Measurements from ENCODE around the gene DNASE1L1. TPM values are rescaled to one million over a fixed set of nuclear protein-coding genes. Genes with fewer than 3 reads are reported as not detected.

DNASE1L1 gene
- total and polyA plus RNA-seq, 4 donors = 9.3 to 22.1 (median 16.7) TPM

DNA sequence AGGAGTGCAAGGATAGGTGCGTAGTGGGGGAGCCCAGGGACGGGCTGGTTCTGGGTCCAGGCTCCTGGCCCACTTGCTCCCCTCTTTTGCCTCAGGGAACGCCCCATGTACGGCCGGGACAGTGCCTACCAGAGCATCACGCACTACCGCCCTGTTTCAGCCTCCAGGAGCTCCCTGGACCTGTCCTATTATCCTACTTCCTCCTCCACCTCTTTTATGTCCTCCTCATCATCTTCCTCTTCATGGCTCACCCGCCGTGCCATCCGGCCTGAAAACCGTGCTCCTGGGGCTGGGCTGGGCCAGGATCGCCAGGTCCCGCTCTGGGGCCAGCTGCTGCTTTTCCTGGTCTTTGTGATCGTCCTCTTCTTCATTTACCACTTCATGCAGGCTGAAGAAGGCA lies 28.3 kb downstream of the DNASE1L1 start (continued):
- TF ChIP-seq, protein P1, sequence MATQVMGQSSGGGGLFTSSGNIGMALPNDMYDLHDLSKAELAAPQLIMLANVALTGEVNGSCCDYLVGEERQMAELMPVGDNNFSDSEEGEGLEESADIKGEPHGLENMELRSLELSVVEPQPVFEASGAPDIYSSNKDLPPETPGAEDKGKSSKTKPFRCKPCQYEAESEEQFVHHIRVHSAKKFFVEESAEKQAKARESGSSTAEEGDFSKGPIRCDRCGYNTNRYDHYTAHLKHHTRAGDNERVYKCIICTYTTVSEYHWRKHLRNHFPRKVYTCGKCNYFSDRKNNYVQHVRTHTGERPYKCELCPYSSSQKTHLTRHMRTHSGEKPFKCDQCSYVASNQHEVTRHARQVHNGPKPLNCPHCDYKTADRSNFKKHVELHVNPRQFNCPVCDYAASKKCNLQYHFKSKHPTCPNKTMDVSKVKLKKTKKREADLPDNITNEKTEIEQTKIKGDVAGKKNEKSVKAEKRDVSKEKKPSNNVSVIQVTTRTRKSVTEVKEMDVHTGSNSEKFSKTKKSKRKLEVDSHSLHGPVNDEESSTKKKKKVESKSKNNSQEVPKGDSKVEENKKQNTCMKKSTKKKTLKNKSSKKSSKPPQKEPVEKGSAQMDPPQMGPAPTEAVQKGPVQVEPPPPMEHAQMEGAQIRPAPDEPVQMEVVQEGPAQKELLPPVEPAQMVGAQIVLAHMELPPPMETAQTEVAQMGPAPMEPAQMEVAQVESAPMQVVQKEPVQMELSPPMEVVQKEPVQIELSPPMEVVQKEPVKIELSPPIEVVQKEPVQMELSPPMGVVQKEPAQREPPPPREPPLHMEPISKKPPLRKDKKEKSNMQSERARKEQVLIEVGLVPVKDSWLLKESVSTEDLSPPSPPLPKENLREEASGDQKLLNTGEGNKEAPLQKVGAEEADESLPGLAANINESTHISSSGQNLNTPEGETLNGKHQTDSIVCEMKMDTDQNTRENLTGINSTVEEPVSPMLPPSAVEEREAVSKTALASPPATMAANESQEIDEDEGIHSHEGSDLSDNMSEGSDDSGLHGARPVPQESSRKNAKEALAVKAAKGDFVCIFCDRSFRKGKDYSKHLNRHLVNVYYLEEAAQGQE (IDR thresholded peaks at IDR 0.05) = no peak
- TF ChIP-seq HNF4G (IDR thresholded peaks at IDR 0.05) (no peak), RAD21 (IDR thresholded peaks at IDR 0.05) (no peak), RXRA (IDR thresholded peaks at IDR 0.05) (no peak)
- TF ChIP-seq, protein P2, sequence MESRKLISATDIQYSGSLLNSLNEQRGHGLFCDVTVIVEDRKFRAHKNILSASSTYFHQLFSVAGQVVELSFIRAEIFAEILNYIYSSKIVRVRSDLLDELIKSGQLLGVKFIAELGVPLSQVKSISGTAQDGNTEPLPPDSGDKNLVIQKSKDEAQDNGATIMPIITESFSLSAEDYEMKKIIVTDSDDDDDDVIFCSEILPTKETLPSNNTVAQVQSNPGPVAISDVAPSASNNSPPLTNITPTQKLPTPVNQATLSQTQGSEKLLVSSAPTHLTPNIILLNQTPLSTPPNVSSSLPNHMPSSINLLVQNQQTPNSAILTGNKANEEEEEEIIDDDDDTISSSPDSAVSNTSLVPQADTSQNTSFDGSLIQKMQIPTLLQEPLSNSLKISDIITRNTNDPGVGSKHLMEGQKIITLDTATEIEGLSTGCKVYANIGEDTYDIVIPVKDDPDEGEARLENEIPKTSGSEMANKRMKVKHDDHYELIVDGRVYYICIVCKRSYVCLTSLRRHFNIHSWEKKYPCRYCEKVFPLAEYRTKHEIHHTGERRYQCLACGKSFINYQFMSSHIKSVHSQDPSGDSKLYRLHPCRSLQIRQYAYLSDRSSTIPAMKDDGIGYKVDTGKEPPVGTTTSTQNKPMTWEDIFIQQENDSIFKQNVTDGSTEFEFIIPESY (IDR thresholded peaks at IDR 0.05) = no peak

DNA sequence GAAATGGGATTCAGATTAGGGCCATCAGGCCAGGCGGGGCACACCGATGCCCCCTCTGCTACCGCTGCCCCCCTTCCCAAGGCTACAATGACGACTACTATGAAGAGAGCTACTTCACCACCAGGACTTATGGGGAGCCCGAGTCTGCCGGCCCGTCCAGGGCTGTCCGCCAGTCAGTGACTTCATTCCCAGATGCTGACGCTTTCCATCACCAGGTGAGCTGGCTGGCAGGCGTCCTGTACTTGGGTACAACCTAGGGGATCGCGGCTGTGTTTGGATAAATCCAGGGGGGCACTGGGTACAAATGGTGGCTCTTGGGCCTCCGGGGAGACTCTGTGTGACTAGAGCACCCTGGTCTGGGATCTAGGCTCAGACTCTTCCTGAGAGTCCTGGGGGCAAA lies 28.9 kb downstream of the DNASE1L1 start:
- Histone ChIP-seq H3K9me3 (ENCODE audit: control insufficient read depth in 4 of 4, low read length in 3 of 4) (no peaks in the 10 kb centered on the region), H3K27me3 (ENCODE audit: control insufficient read depth in 4 of 4, insufficient read depth in 4 of 4, low read length in 3 of 4) (no peaks in the 10 kb centered on the region), H3K9ac (ENCODE audit: low read depth in 1 of 2, low read length in 2 of 2) (peak overlapping the region; percentile 87 to 91), H3K27ac (ENCODE audit: low read depth in 1 of 2, low read length in 2 of 2) (peak overlapping the region; percentile 96 to 98), H3K4me3 (ENCODE audit: low read depth in 1 of 3, low read length in 3 of 3) (peak overlapping the region; percentile 69 to 78 (median 72)), H3K36me3 (ENCODE audit: control insufficient read depth in 4 of 4, insufficient read depth in 3 of 4, low read depth in 1 of 4, low read length in 3 of 4) (no peaks in the 10 kb centered on the region), H3K4me1 (ENCODE audit: control insufficient read depth in 4 of 4, insufficient read depth in 4 of 4, low read length in 3 of 4) (peaks cover 3 to 11% (median 7%) of the 10 kb centered on the region in 4 donors)
- DNase-seq (ENCODE audit: low spot score) = no peak
- WGBS = 33% methylated on average over 13 of the region's 13 CpGs
- no peak for TF ChIP-seq FOXA1 (IDR thresholded peaks at IDR 0.05)
- TF ChIP-seq FOXA2 (IDR thresholded peaks at IDR 0.05) = no peak
- TF ChIP-seq, protein P2 (IDR thresholded peaks at IDR 0.05) = no peak
- TF ChIP-seq, protein P3, sequence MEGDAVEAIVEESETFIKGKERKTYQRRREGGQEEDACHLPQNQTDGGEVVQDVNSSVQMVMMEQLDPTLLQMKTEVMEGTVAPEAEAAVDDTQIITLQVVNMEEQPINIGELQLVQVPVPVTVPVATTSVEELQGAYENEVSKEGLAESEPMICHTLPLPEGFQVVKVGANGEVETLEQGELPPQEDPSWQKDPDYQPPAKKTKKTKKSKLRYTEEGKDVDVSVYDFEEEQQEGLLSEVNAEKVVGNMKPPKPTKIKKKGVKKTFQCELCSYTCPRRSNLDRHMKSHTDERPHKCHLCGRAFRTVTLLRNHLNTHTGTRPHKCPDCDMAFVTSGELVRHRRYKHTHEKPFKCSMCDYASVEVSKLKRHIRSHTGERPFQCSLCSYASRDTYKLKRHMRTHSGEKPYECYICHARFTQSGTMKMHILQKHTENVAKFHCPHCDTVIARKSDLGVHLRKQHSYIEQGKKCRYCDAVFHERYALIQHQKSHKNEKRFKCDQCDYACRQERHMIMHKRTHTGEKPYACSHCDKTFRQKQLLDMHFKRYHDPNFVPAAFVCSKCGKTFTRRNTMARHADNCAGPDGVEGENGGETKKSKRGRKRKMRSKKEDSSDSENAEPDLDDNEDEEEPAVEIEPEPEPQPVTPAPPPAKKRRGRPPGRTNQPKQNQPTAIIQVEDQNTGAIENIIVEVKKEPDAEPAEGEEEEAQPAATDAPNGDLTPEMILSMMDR (IDR thresholded peaks at IDR 0.05; ENCODE audit: low read depth, low read length, missing input control) = no peak
- no peak for TF ChIP-seq RAD21 (IDR thresholded peaks at IDR 0.05)
- no peak for TF ChIP-seq SP1 (IDR thresholded peaks at IDR 0.05)
- no peak for TF ChIP-seq NR2F2 (IDR thresholded peaks at IDR 0.05)
- TF ChIP-seq, protein P4, sequence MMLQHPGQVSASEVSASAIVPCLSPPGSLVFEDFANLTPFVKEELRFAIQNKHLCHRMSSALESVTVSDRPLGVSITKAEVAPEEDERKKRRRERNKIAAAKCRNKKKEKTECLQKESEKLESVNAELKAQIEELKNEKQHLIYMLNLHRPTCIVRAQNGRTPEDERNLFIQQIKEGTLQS (IDR thresholded peaks at IDR 0.05) = no peak
- no peak for TF ChIP-seq HNF4A (conservative IDR thresholded peaks at IDR 0.05)
- TF ChIP-seq, protein P5, sequence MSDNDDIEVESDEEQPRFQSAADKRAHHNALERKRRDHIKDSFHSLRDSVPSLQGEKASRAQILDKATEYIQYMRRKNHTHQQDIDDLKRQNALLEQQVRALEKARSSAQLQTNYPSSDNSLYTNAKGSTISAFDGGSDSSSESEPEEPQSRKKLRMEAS (IDR thresholded peaks at IDR 0.05) = no peak
- TF ChIP-seq JUND (IDR thresholded peaks at IDR 0.05) = no peak
